H1 (cell line): Measurements from ENCODE around the gene MARS1. TPM values are rescaled to one million over a fixed set of nuclear protein-coding genes. Genes with fewer than 3 reads are reported as not detected.

ENCODE experiments used
- CTCF ChIA-PET: fragments of 300-600 bp; sonication (Branson Sonifier 250); formaldehyde crosslinking; loops from one replicate; lab custom pipeline; 2021; ENCODE audit not compliant: partially characterized antibody; lab: Charles Lee
- POLR2A ChIA-PET: fragments of 300-600 bp; sonication (Branson Sonifier 250); formaldehyde crosslinking; loops from one replicate; lab custom pipeline; 2021; ENCODE audit warnings: inconsistent platforms; ENCODE audit not compliant: partially characterized antibody; lab: Charles Lee
- DNase-seq, 2 experiments: peaks; one replicate each; pipeline versions ENCODE4 v3.0.0 to v3.0.0-alpha.2; 2010 to 2022; ENCODE audit warnings: low spot score in 2 of 2, low read depth in 1 of 2, mixed read lengths in 1 of 2
- FAIRE-seq: peaks from 2 replicates; lab custom pipeline; 2011; peaks lifted over from hg19 to GRCh38; lab: Jason Lieb, UNC
- H2AFZ ChIP-seq: 2 replicates; pipeline ENCODE4 v1.8.1; 2012; ENCODE audit warnings: low read length, inconsistent platforms
- H2AK5ac ChIP-seq: 2 replicates; pipeline ENCODE4 v1.6.1; 2013; ENCODE audit warnings: low read depth, low read length
- H2BK120ac ChIP-seq: replicated peaks from 2 replicates; pipeline ENCODE3; 2013; ENCODE audit warnings: low read depth, low read length, inconsistent platforms
- H2BK12ac ChIP-seq: 2 replicates; pipeline ENCODE4 v1.6.1; 2013; ENCODE audit warnings: low read depth, low read length
- H2BK15ac ChIP-seq: 2 replicates; pipeline ENCODE4 v1.6.1; 2013; ENCODE audit warnings: low read length
- H2BK20ac ChIP-seq: 2 replicates; pipeline ENCODE4 v1.6.1; 2013; ENCODE audit warnings: low read length
- H2BK5ac ChIP-seq: 2 replicates; pipeline ENCODE4 v1.6.1; 2013; ENCODE audit warnings: low read depth, low read length
- H3K14ac ChIP-seq: 2 replicates; pipeline ENCODE4 v1.6.1; 2013; ENCODE audit warnings: inconsistent platforms; ENCODE audit not compliant: insufficient read length
- H3K18ac ChIP-seq: 2 replicates; pipeline ENCODE4 v1.6.1; 2013; ENCODE audit warnings: low read length; ENCODE audit errors: extremely low read depth
- H3K23ac ChIP-seq: 2 replicates; pipeline ENCODE4 v1.6.1; 2013; ENCODE audit warnings: inconsistent platforms; ENCODE audit not compliant: insufficient read length
- H3K23me2 ChIP-seq: 2 replicates; pipeline ENCODE4 v1.6.1; 2013; ENCODE audit warnings: low read depth, low read length
- H3K27ac ChIP-seq: 2 replicates; pipeline ENCODE4 v1.6.1; 2011; ENCODE audit warnings: low read depth, low read length, inconsistent platforms
- H3K27me3 ChIP-seq, 4 experiments: replicated peaks in 1 of 4; 1 replicate in 1 of 4; 2 replicates in 3 of 4; pipeline versions ENCODE4 v1.6.1 to v1.8.1; 2011 to 2013; ENCODE audit warnings: low read length in 3 of 4, mild to moderate bottlenecking in 3 of 4, inconsistent platforms in 2 of 4, mixed read lengths in 2 of 4, moderate library complexity in 1 of 4; ENCODE audit not compliant: control insufficient read depth in 3 of 4, insufficient read depth in 3 of 4; ENCODE audit errors: extremely low read depth in 1 of 4
- H3K36me3 ChIP-seq, 4 experiments: 2 replicates each; pipeline versions ENCODE4 v1.6.1 to v1.8.1; 2011 to 2013; ENCODE audit warnings: mild to moderate bottlenecking in 4 of 4, low read length in 3 of 4, moderate library complexity in 2 of 4, control low read depth in 1 of 4, inconsistent platforms in 1 of 4; ENCODE audit not compliant: insufficient read depth in 4 of 4, control insufficient read depth in 2 of 4
- H3K4ac ChIP-seq: replicated peaks from 2 replicates; pipeline ENCODE3; 2013; ENCODE audit warnings: low read length, low read depth, mixed read lengths, inconsistent platforms; ENCODE audit not compliant: insufficient read length
- H3K4me1 ChIP-seq, 4 experiments: replicated peaks in 1 of 4; 1 replicate in 1 of 4; 2 replicates in 3 of 4; pipeline versions ENCODE4 v1.6.1 to v1.8.1; 2011 to 2013; ENCODE audit warnings: low read length in 3 of 4, inconsistent platforms in 2 of 4, mixed read lengths in 1 of 4; ENCODE audit not compliant: insufficient read depth in 4 of 4, control insufficient read depth in 3 of 4
- H3K4me2 ChIP-seq, 2 experiments: 2 replicates each; pipeline versions ENCODE4 v1.6.1 to v1.8.1; 2011 to 2013; ENCODE audit warnings: low read depth in 2 of 2, low read length in 2 of 2, control low read depth in 1 of 2, inconsistent platforms in 1 of 2, mild to moderate bottlenecking in 1 of 2; ENCODE audit not compliant: insufficient read depth in 1 of 2
- H3K4me3 ChIP-seq, 4 experiments: fragments of 200-600, 300-600 bp in 1 of 4; sonication (generic), shearing (Covaris generic), sonication (Bioruptor Twin) in 1 of 4; 2 replicates each; pipeline versions ENCODE4 v1.5.1 to v1.8.1; 2011 to 2016; ENCODE audit warnings: low read length in 4 of 4, low read depth in 3 of 4, control low read depth in 2 of 4, inconsistent platforms in 2 of 4, mild to moderate bottlenecking in 2 of 4, mixed read lengths in 1 of 4, moderate library complexity in 1 of 4; ENCODE audit not compliant: insufficient read depth in 2 of 4; ENCODE audit errors: extremely low read depth in 1 of 4
- H3K56ac ChIP-seq: replicated peaks from 2 replicates; pipeline ENCODE3; 2013; ENCODE audit warnings: low read depth, mild to moderate bottlenecking, mixed read lengths, low read length, inconsistent platforms; ENCODE audit not compliant: insufficient read length
- H3K79me1 ChIP-seq: 2 replicates; pipeline ENCODE4 v1.6.1; 2013; ENCODE audit warnings: low read depth, low read length, control low read depth
- H3K79me2 ChIP-seq, 2 experiments: 2 replicates each; pipeline versions ENCODE4 v1.6.1 to v1.8.1; 2012 to 2013; ENCODE audit warnings: low read length in 2 of 2, mild to moderate bottlenecking in 2 of 2, inconsistent platforms in 1 of 2; ENCODE audit not compliant: insufficient read depth in 2 of 2, control insufficient read depth in 1 of 2
- H3K9ac ChIP-seq, 4 experiments: replicated peaks in 1 of 4; 1 replicate in 1 of 4; 2 replicates in 3 of 4; pipeline versions ENCODE4 v1.6.1 to v1.8.1; 2011 to 2013; ENCODE audit warnings: low read depth in 3 of 4, low read length in 3 of 4, control low read depth in 2 of 4, mild to moderate bottlenecking in 2 of 4, moderate library complexity in 2 of 4, inconsistent platforms in 1 of 4; ENCODE audit errors: extremely low read depth in 1 of 4
- H3K9me3 ChIP-seq, 2 experiments: 2 replicates each; pipeline versions ENCODE4 v1.6.1 to v1.8.1; 2012 to 2013; ENCODE audit warnings: mild to moderate bottlenecking in 2 of 2, moderate library complexity in 2 of 2, control low read depth in 1 of 2, inconsistent platforms in 1 of 2, low read depth in 1 of 2, low read length in 1 of 2, mixed read lengths in 1 of 2; ENCODE audit not compliant: insufficient read depth in 2 of 2
- H4K20me1 ChIP-seq, 2 experiments: replicated peaks in 1 of 2; 2 replicates each; pipeline versions ENCODE3 to v1.8.1; 2011 to 2013; ENCODE audit warnings: inconsistent platforms in 2 of 2, low read length in 2 of 2, mild to moderate bottlenecking in 1 of 2; ENCODE audit not compliant: insufficient read depth in 2 of 2, control insufficient read depth in 1 of 2
- H4K5ac ChIP-seq: 2 replicates; pipeline ENCODE4 v1.6.1; 2013; ENCODE audit warnings: low read length, low read depth, mixed read lengths, inconsistent platforms; ENCODE audit not compliant: insufficient read length
- H4K8ac ChIP-seq: 2 replicates; pipeline ENCODE4 v1.8.0; 2013; ENCODE audit warnings: mild to moderate bottlenecking, moderate library complexity, low read length, inconsistent platforms; ENCODE audit not compliant: insufficient read depth; ENCODE audit errors: extremely low read depth
- H4K91ac ChIP-seq: replicated peaks from 2 replicates; pipeline ENCODE3; 2013; ENCODE audit warnings: low read length, mixed read lengths, inconsistent platforms; ENCODE audit not compliant: insufficient read length
- CBX8 ChIP-seq: fragments of 300-800, 300-1000 bp; sonication (generic); IDR thresholded peaks from 2 replicates; pipeline ENCODE4 v1.7.1; 2016; ENCODE audit warnings: low read depth, low read length, borderline replicate concordance
- CHD2 ChIP-seq: IDR thresholded peaks from 2 replicates; pipeline ENCODE4 v1.6.1; 2012; ENCODE audit warnings: low read length, improper control_type of control experiment
- CTBP2 ChIP-seq: IDR thresholded peaks from 2 replicates; pipeline ENCODE4 v1.7.0; 2011; ENCODE audit warnings: borderline replicate concordance, mild to moderate bottlenecking, moderate library complexity, mixed read lengths, low read length; ENCODE audit not compliant: insufficient read depth, insufficient read length
- FOSL1 ChIP-seq: IDR thresholded peaks from 2 replicates; pipeline ENCODE4 v1.6.1; 2011; ENCODE audit warnings: mild to moderate bottlenecking, low read depth, low read length, moderate library complexity; ENCODE audit not compliant: insufficient read depth
- HDAC2 ChIP-seq, 2 experiments: fragments of 300-600 bp in 1 of 2; sonication (generic) in 1 of 2; IDR thresholded peaks; 2 replicates each; pipeline ENCODE4 v1.6.1; 2011 to 2012; ENCODE audit warnings: low read depth in 2 of 2, low read length in 2 of 2, mild to moderate bottlenecking in 2 of 2, moderate library complexity in 2 of 2, borderline replicate concordance in 1 of 2, inconsistent platforms in 1 of 2
- KDM4A ChIP-seq: IDR thresholded peaks from one replicate; pipeline ENCODE4 v1.7.1; 2012; ENCODE audit warnings: low read depth, mild to moderate bottlenecking, moderate library complexity, low read length, inconsistent platforms; ENCODE audit not compliant: severe bottlenecking
- POU5F1 ChIP-seq: IDR thresholded peaks from 2 replicates; pipeline ENCODE4 v1.6.1; 2011; ENCODE audit warnings: low read depth, mild to moderate bottlenecking, low read length, moderate library complexity
- RAD21 ChIP-seq, 2 experiments: IDR thresholded peaks in 1 of 2; conservative IDR thresholded peaks in 1 of 2; 2 replicates each; pipeline ENCODE4 v1.6.1; 2011; ENCODE audit warnings: low read depth in 2 of 2, low read length in 2 of 2, improper control_type of control experiment in 1 of 2, inconsistent platforms in 1 of 2, mild to moderate bottlenecking in 1 of 2, moderate library complexity in 1 of 2
- RBBP5 ChIP-seq: IDR thresholded peaks from 2 replicates; pipeline ENCODE4 v1.7.1; 2012; ENCODE audit warnings: low read depth, mild to moderate bottlenecking, inconsistent platforms, low read length, moderate library complexity, borderline replicate concordance
- RNF2 ChIP-seq: fragments of 200-900, 300-1000 bp; sonication (generic); IDR thresholded peaks from 2 replicates; pipeline ENCODE4 v1.7.1; 2016; ENCODE audit warnings: borderline replicate concordance, low read depth, mild to moderate bottlenecking, antibody characterized with exemption, low read length; ENCODE audit not compliant: poor library complexity, severe bottlenecking; ENCODE audit errors: missing control alignments
- TAF7 ChIP-seq: optimal IDR thresholded peaks from 2 replicates; pipeline ENCODE3; 2011; ENCODE audit warnings: low read depth, mild to moderate bottlenecking, inconsistent platforms, low read length, moderate library complexity, borderline replicate concordance
- TBP ChIP-seq: IDR thresholded peaks from 2 replicates; pipeline ENCODE4 v1.6.1; 2011; ENCODE audit warnings: low read depth, low read length, improper control_type of control experiment
- WGBS, 2 experiments: shearing (Covaris generic) in 1 of 2; methylation state at CpG; one replicate each; pipeline versions ENCODE4 v1.1.6 to v1.1.7; 2013 to 2015; ENCODE audit warnings: low lambda C conversion rate in 2 of 2, mixed read lengths in 2 of 2, inconsistent platforms in 1 of 2, low coverage in 1 of 2, missing lambda C conversion rate in 1 of 2; ENCODE audit not compliant: insufficient replicate concordance in 2 of 2, insufficient coverage in 1 of 2, insufficient read length in 1 of 2; ENCODE audit errors: extremely low coverage in 1 of 2, missing lambda C conversion rate in 1 of 2; 5-methylcytosine and 5-hydroxymethylcytosine counted together
- polyA plus RNA-seq, 7 experiments: library from polyadenylated mRNA; depleted of rRNA in 3 of 7; stranded (reverse) in 5 of 7; unstranded in 2 of 7; fragments of >200 nt in 5 of 7; fragments of 200-250 nt in 2 of 7; gene quantifications; 1 replicate in 5 of 7; 2 replicates in 1 of 7; 4 replicates in 1 of 7; pipeline versions ENCODE4 v1.2.1 to v1.2.3, GENCODE V29; 2011 to 2013; ENCODE audit warnings: missing spikeins in 2 of 7, mixed read lengths in 2 of 7
- total RNA-seq: library from RNA; stranded (reverse); fragmentation: NEBNext Ultra II Directional; extraction: Animal tissue kit (Norgen Biotek cat#: 25700); gene quantifications from 2 replicates; pipeline ENCODE4 v1.2.1, GENCODE V29; 2021

Gene MARS1
- total and polyA plus RNA-seq, 2 of the 8 experiments (the other 6 are each of a cell fraction or from before 2014, with no cell fraction given) = 194 to 407 TPM

DNA sequence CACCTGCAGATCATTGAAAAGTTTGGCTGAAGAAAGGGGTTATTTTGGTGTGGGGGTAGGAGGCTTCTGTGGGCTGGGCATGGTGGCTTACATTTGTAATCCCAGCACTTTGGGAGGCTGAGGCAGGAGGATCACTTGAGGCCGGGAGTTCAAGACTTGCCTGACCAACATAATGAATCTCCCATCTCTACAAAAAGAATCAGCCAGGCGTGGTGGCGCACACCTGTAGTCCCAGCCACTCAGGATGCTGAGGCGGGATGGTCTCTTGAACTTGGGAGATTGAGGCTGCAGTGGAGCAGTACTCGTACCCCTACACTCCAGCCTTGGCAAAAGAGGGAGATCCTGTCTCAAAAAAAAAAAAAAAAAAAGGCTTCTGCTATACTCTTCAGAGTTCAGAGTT lies 25.4 kb downstream of the MARS1 start:
- Histone ChIP-seq H3K23me2 (no peaks in the 10 kb centered on the region), H3K79me2 (peaks cover 0 to 7% of the 10 kb centered on the region in 2 experiments; a peak in 2 of 4 replicates), H2AK5ac (no peak overlapping the region), H2BK5ac (no peak overlapping the region), H3K4me3 (no peak overlapping the region), H3K23ac (no peak overlapping the region), H3K27me3 (no peaks in the 10 kb centered on the region), H4K20me1 (peaks cover 3 to 12% of the 10 kb centered on the region in 2 experiments), H4K91ac (no peak overlapping the region), H4K5ac (no peak overlapping the region), H2AFZ (no peak overlapping the region), H3K18ac (no peak overlapping the region), H4K8ac (no peak overlapping the region), H2BK20ac (no peak overlapping the region), H3K4ac (no peak overlapping the region), H3K4me2 (no peak overlapping the region), H3K9ac (no peak overlapping the region), H2BK12ac (no peak overlapping the region), H3K4me1 (no peaks in the 10 kb centered on the region), H3K27ac (no peak overlapping the region), H2BK15ac (no peak overlapping the region), H3K36me3 (peaks cover 56 to 95% (median 78%) of the 10 kb centered on the region in 4 experiments), H3K56ac (no peak overlapping the region), H3K9me3 (no peaks in the 10 kb centered on the region), H2BK120ac (no peak overlapping the region), H3K14ac (no peak overlapping the region), H3K79me1 (no peaks in the 10 kb centered on the region; the same call in 1 of the 2 replicates)
- FAIRE-seq = no peak
- WGBS, 2 experiments = 86% methylated on average over 4 of the region's 5 CpGs; no CpG with 5 or more reads in 1 of the 2 experiments
- DNase-seq = no peak
- ChIA-PET CTCF (interaction anchor here (0.5 to 1.2 kb wide), 6 partner anchors 22 to 883 kb away, joined by 3 to 4 read pairs (median 3); partner anchors contain the start of gene BAZ2A), POLR2A (interaction anchor here (1.1 to 3.9 kb wide), 4 partner anchors 6 to 25 kb away, joined by 4 to 60 read pairs (median 17); partner anchors contain the start of genes DDIT3 and MBD6)
- TF ChIP-seq RBBP5 (no peak), RNF2 (no peak), CHD2 (no peak), FOSL1 (no peak), KDM4A (no peak), CBX8 (no peak), POU5F1 (no peak), TAF7 (no peak), CTBP2 (no peak), HDAC2 (IDR thresholded peaks at IDR 0.05; ENCODE audit: borderline replicate concordance in 1 of 2, low read depth in 2 of 2, low read length in 2 of 2) (no peak), RAD21 (IDR thresholded peaks at IDR 0.05 in 1 of 2, conservative IDR thresholded peaks at IDR 0.05 in 1 of 2; ENCODE audit: low read depth in 2 of 2, low read length in 2 of 2) (no peak), TBP (no peak)
